ENCODE data around the gene DLGAP5. TPM values are rescaled to one million over a fixed set of nuclear protein-coding genes. Genes with fewer than 3 reads are reported as not detected.

Gene DLGAP5
- total and polyA plus RNA-seq, 2 of the 13 experiments (the other 11 are each of a cell fraction or from before 2014, with no cell fraction given): 7.7 to 55.8 TPM

- TF ChIP-seq SIN3B (IDR thresholded peaks at IDR 0.05; ENCODE audit: low read length) (peak; percentile 99), ZNF17 (CRISPR knock-in tag; IDR thresholded peaks at IDR 0.05) (no peak), CREB1 (IDR thresholded peaks at IDR 0.05) (peak; percentile 73), CREB1 (CRISPR knock-in tag; IDR thresholded peaks at IDR 0.05) (peak; percentile 91), ZBTB26 (CRISPR knock-in tag; IDR thresholded peaks at IDR 0.05; ENCODE audit: borderline replicate concordance) (0 out of 2 replicates have a peak, but pooled peaks have one; percentile 53), ZKSCAN8 (CRISPR knock-in tag; IDR thresholded peaks at IDR 0.05; ENCODE audit: borderline replicate concordance) (no peak), ZFP37 (CRISPR knock-in tag; IDR thresholded peaks at IDR 0.05; ENCODE audit: borderline replicate concordance) (no peak), ZHX2 (IDR thresholded peaks at IDR 0.05; ENCODE audit: low read depth) (no peak), ZHX2 (CRISPR knock-in tag; IDR thresholded peaks at IDR 0.05; ENCODE audit: borderline replicate concordance) (no peak), NFE2 (CRISPR knock-in tag; IDR thresholded peaks at IDR 0.05) (no peak), GATA4 (IDR thresholded peaks at IDR 0.05; ENCODE audit: borderline replicate concordance, low read depth) (0 out of 2 replicates have a peak, but pooled peaks have one; percentile 18), SMYD3 (CRISPR knock-in tag; IDR thresholded peaks at IDR 0.05) (peak; percentile 97), SP1 (IDR thresholded peaks at IDR 0.05) (no peak), SP1 (CRISPR knock-in tag; IDR thresholded peaks at IDR 0.05) (peak; percentile 66), ZNF292 (CRISPR knock-in tag; IDR thresholded peaks at IDR 0.05; ENCODE audit: borderline replicate concordance, low read depth) (no peak), ZNF275 (CRISPR knock-in tag; IDR thresholded peaks at IDR 0.05; ENCODE audit: borderline replicate concordance) (no peak), ZNF441 (CRISPR knock-in tag; IDR thresholded peaks at IDR 0.05; ENCODE audit: borderline replicate concordance) (peak; percentile 66; the same call in 1 of the 2 replicates), ZBTB2 (CRISPR knock-in tag; IDR thresholded peaks at IDR 0.05; ENCODE audit: low read depth) (peak; percentile 79), ZNF546 (CRISPR knock-in tag; conservative IDR thresholded peaks at IDR 0.05) (no peak), ZNF816 (CRISPR knock-in tag; IDR thresholded peaks at IDR 0.05; ENCODE audit: borderline replicate concordance) (peak; percentile 84; the same call in 1 of the 2 replicates), MLLT10 (CRISPR knock-in tag; IDR thresholded peaks at IDR 0.05) (no peak)
Measured at GRCh38 chr14:55191203-55192053, at the start of gene DLGAP5 (continued).
